CD4-positive, alpha-beta T cell treated with Interleukin-6 for 4 hours (primary cell): Measurements from ENCODE around the gene ZNF593.

Experiments
- DNase-seq: peaks from one replicate; pipeline ENCODE4 v3.0.0-alpha.2; 2020; ENCODE audit warnings: mixed read lengths

Gene ZNF593

DNA sequence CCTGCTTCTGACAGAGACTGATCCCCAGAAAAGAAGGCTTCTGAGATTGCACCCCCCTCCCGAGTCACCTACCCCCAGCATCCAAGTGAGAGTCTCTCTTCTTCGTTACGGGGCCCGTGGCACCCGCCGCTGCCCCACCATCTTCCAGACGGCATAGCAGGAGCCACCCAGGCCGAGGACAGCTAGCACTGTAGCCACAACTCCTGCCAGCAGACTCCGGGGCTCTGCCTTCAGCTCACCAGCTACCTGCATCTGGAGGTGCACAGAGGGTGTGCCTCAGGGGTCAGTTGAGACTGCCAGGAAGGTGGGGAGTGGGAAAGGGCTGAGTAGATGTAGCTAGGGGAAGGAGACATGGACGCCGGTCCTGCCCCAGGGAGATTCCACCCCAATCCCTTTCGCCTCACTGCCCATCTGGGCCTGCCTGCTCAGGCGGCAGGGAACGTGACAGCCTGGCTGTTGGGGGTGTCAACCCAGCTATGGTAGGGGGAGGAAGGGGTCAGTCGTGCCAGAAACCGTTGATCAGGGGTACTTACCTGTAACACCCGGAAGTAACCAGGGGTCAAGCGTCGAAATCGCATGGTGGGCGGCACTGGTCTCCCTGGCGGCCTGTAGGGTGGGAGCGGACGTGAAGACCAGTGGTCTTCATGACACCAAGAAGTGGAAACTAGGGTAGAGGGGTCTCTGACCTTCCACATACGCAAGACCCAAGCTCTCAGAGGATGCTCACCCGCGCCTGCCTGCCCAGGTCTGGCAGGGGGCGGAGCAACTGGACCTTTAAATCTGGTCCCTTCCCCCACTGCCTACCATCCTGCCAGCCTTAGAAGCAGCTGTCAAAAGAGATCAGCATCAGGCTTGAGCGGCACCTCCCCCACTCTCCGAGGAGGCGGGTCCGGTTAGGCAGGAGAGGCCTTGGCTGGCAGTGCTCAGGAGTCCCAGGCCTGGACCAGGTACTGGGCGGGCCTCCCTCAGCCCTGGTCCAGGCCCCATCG, 1.7 kb downstream of the ZNF593 start, which contains the start of gene ZNF593OS:
ZNF593OS (minus strand) TSS at position 749 of the 989 bp plus-strand sequence; CDS start at position 578, 171 bp downstream.
- no peak for DNase-seq

- no peak for DNase-seq
These were observed 5.6 kb downstream of the ZNF593 start for GRCh38 chr1:26175346-26175745.

DNA sequence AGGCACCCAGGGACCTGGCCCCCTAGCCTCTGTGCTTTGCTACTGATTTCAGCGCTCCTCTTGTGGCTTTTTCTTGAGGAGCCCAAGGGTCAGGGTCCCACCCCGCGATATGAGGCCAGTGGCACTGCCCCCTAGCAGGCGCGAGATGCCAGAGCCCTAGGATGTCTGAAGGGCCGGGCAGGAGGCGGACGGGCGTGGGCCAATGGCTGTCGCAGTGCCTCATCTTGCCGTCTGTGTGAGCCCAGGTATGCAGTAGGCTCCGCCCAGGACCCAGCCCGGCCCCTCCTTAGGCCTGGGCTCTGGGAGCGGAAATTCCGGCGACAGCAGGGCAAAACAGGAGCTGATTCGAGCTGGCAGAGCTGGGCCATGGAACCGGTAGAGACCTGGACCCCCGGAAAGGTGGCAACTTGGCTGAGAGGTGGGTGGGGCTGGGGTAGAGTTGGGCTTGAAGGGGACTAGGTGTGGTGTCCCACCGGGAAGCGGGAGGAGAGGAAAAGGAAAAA, 7.5 kb downstream of the ZNF593 start, which contains the start of gene CNKSR1:
CNKSR1 (plus strand) TSS at position 310 of the 503 bp plus-strand sequence; CDS start at position 367, 57 bp downstream.
- peak; percentile 38 for DNase-seq

- no peak for DNase-seq
These were observed 10.3 kb downstream of the ZNF593 start for GRCh38 chr1:26180010-26180506.

DNA sequence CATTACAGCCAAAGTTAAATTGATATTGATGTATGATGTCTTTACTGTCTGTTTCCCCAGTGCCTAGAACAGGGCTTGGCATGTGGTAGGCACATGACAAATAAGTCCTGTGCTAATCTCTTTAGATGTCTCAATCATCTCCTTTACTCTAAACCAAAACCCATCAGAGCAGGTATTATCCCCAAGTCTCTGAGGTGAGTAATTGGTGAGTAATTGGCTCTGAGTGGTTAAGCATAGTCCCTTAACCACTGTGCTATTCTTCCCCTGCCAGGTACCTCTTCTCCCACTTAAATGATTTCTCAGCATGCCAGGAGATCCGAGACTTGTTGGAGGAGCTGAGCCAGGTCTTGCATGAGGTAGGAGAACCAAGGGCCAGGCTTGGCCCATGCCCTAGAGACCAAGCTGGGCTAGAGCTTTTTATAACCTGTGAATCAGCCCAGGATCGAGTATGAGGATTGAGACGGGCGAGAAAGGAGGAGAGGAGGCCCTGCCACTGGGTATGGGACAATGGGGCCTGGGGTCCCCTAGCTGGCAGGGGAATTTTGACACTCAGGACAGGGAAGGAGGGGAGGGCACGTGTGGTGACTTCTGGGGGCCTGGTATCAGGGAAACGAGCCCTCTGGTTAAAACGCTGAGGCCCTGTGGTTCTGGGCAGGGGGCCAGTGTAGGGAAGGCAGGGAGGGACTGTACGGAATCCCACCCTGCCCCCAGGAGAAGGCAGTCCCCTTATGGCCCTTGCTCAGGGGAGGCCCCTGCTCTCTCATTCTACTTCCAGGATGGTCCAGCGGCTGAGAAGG, 12.1 kb downstream of the ZNF593 start:
- no peak for DNase-seq

GRCh38 chr1:26182383-26182696, 12.6 kb downstream of the ZNF593 start:
- no peak for DNase-seq

DNA sequence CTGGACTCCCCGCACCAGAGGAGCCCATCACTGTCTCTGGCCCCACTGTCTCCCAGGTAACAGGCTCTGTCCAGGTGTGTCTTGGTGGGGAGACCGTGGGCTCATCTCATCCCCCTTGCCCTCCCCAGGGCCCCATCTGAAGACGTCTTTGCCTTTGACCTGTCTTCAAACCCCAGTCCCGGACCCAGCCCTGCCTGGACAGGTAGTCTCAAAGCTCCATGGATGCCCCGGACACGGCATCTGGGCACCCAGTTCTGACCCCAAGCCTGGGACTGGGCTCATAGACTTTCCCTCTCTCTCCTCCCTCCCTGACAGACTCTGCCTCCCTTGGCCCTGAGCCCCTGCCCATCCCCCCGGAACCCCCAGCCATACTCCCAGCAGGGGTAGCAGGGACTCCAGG, 14.4 kb downstream of the ZNF593 start:
- no peak for DNase-seq

DNA sequence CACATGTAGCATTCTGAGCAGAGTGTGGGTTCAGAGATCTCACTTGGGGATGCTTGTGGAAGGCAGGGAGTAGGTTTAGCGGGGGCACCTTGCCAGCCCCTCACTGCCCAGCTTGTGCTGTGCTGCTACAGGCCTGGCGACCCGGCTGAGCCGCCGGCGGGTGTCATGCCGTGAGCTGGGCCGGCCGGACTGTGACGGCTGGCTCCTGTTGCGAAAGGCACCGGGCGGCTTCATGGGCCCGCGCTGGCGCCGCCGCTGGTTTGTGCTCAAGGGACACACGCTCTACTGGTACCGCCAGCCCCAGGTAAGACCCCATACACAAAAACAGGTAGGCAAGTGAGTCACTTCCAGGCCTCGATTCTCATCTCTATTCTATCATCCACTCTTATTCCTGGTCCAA, 15.2 kb downstream of the ZNF593 start:
- no peak for DNase-seq

- no peak for DNase-seq
These were observed 18.2 kb downstream of the ZNF593 start for GRCh38 chr1:26187882-26188281.

DNA sequence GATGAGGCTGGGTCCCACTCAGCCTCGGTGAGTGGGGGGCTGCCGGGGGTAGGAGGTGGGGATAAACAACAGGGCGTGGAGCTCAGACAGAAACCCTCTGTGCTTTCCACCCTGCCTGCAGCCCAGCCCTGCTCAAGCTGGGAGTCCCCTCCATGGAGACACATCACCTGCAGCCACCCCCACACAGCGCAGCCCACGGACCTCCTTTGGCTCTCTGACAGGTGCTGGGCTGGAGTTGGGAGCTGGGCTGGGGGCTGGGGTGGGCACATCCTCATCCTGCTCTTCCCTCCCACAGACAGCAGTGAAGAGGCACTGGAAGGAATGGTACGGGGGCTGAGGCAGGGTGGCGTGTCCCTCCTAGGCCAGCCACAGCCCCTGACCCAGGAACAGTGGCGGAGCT, 18.8 kb downstream of the ZNF593 start:
- DNase-seq: no peak

GRCh38 chr1:26189331-26189730, 19.6 kb downstream of the ZNF593 start:
- DNase-seq: no peak

DNA sequence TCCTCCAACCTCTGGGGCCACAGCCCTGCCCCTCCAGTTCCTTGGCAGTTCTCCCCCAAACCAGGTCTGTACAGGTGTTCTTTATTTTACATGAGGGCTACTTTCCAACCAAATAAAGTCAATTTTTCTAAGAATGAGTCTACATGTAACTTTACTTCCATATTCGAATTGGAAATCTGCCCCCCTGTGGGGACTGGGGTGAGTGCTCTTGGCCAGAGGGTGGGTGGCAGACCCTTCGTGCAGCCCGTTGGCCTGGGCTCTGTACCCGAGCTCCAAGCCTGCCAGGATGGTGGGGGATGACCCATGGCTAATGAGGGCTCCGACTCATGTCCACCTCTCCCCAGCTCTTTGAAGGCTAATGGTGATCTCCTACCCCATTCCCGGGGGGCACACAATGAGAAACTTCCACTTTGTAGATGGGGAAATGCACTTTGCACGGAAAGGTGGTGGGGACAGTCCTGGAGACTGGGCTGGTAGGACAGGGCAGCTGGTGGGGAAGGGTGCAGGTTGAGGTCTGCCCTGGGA, 20.1 kb downstream of the ZNF593 start:
- no peak for DNase-seq

- peak; percentile 32 for DNase-seq
These were observed 20.8 kb downstream of the ZNF593 start, which contains the start of gene CATSPER4 for GRCh38 chr1:26190373-26190987. Gene CATSPER4, plus strand, starts transcription at chr1:26190602. Its CDS starts 26 bp downstream, at chr1:26190628.

GRCh38 chr1:26191739-26192138, 22.0 kb downstream of the ZNF593 start:
- no peak for DNase-seq

GRCh38 chr1:26195805-26196204, 26.1 kb downstream of the ZNF593 start:
- DNase-seq: no peak

DNA sequence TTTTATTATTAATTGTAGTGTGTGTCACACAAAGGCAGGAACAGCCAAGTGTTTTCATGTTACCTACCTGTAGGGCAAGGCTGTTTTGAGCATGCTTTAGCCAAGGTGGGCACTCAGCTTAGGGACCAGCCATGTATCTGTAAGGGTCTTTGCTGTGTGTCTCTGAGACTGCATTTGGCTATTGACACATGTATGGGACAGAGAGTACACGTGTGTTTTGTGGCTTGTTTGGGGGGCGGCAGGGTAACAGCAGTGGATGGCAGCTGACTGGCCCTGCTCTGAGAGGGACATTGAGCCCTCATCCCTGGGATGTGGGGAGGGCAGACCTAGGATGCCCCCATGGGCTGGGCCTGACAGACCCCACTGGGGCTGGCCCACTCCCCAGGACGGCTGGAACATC, 27.6 kb downstream of the ZNF593 start:
- DNase-seq: no peak

DNA sequence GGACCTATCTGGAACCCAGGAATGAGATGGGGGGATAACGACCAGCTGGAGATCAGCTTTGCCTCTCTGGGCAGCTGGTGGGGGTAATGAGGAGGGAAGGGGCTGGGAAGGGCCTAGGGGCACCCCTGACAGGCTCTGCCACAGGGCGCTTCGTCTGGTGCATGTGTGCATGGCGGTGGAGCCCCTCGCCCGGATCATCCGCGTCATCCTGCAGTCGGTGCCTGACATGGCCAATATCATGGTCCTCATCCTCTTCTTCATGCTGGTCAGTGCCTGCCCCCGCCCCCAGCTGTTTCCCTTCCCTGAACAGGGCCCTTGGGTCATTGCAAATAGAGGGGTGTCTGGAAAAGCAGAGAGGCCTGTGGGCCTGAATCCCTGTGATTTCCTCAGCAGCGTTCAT, 28.1 kb downstream of the ZNF593 start:
- no peak for DNase-seq

- DNase-seq: no peak
These were observed 30.7 kb downstream of the ZNF593 start for GRCh38 chr1:26200413-26200812.

GRCh38 chr1:26203642-26204318, 34.1 kb downstream of the ZNF593 start:
- no peak for DNase-seq

- no peak for DNase-seq
These were observed 40.6 kb downstream of the ZNF593 start for GRCh38 chr1:26210147-26210870.

DNA sequence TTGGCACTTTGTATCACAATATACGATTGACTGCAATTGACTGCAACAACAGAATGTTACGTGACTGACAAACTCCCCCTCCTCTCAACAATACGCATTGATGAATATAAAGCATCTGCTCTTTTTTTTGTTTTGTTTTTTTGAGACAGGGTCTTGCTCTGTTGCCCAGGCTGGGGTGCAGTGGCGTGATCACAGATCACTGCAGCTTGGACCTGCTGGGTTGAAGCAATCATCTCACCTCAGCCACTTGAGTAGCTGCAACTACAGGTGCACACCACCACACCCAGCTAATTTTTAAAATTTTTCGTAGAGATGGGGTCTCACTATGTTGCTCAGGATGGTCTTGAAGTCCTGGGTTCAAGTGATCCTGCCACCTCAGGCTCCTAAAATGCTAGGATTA, 43.0 kb downstream of the ZNF593 start:
- no peak for DNase-seq
